ENCODE measurements around the gene ARHGEF28.

The ARHGEF28 gene

DNA sequence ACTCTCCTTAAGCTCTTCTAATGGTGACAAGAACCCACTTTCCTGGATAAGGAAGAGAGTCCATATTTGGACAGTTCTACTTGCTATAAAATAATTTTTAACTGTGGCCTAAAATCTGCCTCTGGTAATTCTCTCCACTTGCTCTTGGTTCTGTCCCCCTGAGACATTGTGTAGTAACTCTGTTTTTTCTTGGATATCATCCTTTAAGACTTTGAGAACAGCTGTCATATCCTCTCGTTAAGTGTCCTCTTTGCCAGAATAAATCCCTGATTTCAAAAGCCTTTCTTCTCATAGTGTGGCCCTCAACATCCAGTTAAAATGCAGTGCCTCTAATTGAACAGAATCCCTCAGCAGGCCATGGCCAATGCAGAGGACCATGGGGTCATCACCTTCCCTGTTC is 101.5 kb downstream of the ARHGEF28 start:
- H3K9ac ChIP-seq (ENCODE audit: low read depth, low read length, poor library complexity, severe bottlenecking) = no peak overlapping the region
- H4K20me1 ChIP-seq (ENCODE audit: insufficient read depth, low read length, poor library complexity, severe bottlenecking) = no peaks in the 10 kb centered on the region
- H3K9me3 ChIP-seq (ENCODE audit: insufficient read depth, low read depth, low read length) = no peaks in the 10 kb centered on the region
- no peaks in the 10 kb centered on the region for H3K79me2 ChIP-seq (ENCODE audit: insufficient read depth, low read length)
- TF ChIP-seq EZH2phosphoT487 (IDR thresholded peaks at IDR 0.05; ENCODE audit: borderline replicate concordance) = no peak
- TF ChIP-seq, protein P1, sequence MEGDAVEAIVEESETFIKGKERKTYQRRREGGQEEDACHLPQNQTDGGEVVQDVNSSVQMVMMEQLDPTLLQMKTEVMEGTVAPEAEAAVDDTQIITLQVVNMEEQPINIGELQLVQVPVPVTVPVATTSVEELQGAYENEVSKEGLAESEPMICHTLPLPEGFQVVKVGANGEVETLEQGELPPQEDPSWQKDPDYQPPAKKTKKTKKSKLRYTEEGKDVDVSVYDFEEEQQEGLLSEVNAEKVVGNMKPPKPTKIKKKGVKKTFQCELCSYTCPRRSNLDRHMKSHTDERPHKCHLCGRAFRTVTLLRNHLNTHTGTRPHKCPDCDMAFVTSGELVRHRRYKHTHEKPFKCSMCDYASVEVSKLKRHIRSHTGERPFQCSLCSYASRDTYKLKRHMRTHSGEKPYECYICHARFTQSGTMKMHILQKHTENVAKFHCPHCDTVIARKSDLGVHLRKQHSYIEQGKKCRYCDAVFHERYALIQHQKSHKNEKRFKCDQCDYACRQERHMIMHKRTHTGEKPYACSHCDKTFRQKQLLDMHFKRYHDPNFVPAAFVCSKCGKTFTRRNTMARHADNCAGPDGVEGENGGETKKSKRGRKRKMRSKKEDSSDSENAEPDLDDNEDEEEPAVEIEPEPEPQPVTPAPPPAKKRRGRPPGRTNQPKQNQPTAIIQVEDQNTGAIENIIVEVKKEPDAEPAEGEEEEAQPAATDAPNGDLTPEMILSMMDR (conservative IDR thresholded peaks at IDR 0.05; ENCODE audit: low read length) = no peak
- H3K27me3 ChIP-seq (ENCODE audit: insufficient read depth, low read length, poor library complexity, severe bottlenecking) = no peaks in the 10 kb centered on the region
- no peaks in the 10 kb centered on the region for H3K9me2 ChIP-seq (replicated peaks; ENCODE audit: low read depth, low read length)
- H3K4me2 ChIP-seq (ENCODE audit: low read depth, low read length, poor library complexity, severe bottlenecking) = no peak overlapping the region
- H3K36me3 ChIP-seq (ENCODE audit: insufficient read depth, low read length) = no peaks in the 10 kb centered on the region
- peak overlapping the region; percentile 38; the same call in 1 of the 2 replicates for H2AFZ ChIP-seq (ENCODE audit: low read length)
- no peaks in the 10 kb centered on the region for H3F3A ChIP-seq (ENCODE audit: low read depth)
- no peaks in the 10 kb centered on the region for H3K4me1 ChIP-seq (ENCODE audit: insufficient read depth, low read length, poor library complexity, severe bottlenecking)
- no peak overlapping the region for H3K4me3 ChIP-seq (ENCODE audit: low read length, poor library complexity, severe bottlenecking)

DNA sequence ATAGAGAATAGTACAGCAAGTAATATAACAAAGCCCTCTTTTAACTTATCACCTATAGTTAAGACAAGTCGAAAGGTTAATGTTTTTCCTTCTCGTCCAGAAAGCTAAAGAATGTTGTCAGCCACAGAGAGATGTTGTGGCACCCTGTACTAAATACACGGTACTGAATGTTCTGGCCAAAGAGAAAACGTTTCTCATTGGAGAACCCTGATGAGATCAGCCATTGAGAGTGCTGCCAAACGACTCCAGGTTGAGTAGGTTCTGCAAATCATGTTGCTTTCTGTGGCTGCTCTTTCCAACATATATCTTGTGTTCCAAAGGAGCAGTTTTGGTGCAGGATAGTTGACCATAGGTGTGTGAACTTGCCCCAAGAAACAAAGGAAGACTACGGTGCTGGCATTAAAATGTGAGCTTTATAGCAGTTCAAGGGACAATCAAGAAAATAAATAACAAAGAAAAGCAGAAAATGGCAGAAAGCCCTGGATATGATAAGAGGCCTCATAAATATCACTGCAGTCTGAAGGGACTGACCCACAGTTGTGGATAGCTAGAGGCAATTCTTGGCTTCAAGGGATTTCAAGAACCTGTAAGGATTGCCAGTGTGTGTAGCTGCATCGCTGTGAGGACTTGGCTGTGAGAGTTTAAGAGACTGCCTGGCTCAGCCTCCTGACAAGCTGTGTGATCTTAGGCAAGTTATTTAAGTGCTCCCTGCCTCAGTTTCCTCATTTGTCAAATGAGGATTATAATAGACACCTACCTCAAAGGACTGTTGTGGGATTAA is 102.7 kb downstream of the ARHGEF28 start:
- Histone ChIP-seq H3K79me2 (ENCODE audit: insufficient read depth, low read length) (no peaks in the 10 kb centered on the region), H3K27me3 (ENCODE audit: insufficient read depth, low read length, poor library complexity, severe bottlenecking) (no peaks in the 10 kb centered on the region), H4K20me1 (ENCODE audit: insufficient read depth, low read length, poor library complexity, severe bottlenecking) (no peaks in the 10 kb centered on the region), H2AFZ (ENCODE audit: low read length) (no peak overlapping the region), H3K9ac (ENCODE audit: low read depth, low read length, poor library complexity, severe bottlenecking) (no peak overlapping the region), H3K4me2 (ENCODE audit: low read depth, low read length, poor library complexity, severe bottlenecking) (no peak overlapping the region), H3F3A (ENCODE audit: low read depth) (no peaks in the 10 kb centered on the region), H3K36me3 (ENCODE audit: insufficient read depth, low read length) (no peaks in the 10 kb centered on the region), H3K4me1 (ENCODE audit: insufficient read depth, low read length, poor library complexity, severe bottlenecking) (no peaks in the 10 kb centered on the region), H3K9me3 (ENCODE audit: insufficient read depth, low read depth, low read length) (no peaks in the 10 kb centered on the region), H3K9me2 (replicated peaks; ENCODE audit: low read depth, low read length) (no peaks in the 10 kb centered on the region), H3K4me3 (ENCODE audit: low read length, poor library complexity, severe bottlenecking) (no peak overlapping the region)
- TF ChIP-seq, protein P1 (conservative IDR thresholded peaks at IDR 0.05; ENCODE audit: low read length) = no peak
- no peak for TF ChIP-seq EZH2phosphoT487 (IDR thresholded peaks at IDR 0.05; ENCODE audit: borderline replicate concordance)

DNA sequence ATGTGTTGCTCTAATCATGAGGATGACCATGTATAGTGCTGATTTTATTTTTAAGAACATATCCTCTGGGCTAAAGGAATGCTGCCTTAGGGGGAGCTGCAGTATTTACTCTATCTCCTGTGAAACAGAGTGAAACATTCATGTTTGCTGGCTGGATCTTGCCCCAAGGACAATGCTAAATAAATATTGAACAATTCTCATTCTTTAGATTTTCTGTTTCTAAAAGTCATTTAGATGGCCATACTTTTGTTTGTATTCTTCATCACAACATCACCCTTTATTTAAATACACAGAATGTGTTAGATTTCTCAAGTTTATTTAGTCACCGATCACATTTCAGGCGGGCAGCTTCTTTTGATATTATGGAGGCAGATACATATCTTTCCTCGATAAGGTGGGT is 103.3 kb downstream of the ARHGEF28 start:
- H4K20me1 ChIP-seq (ENCODE audit: insufficient read depth, low read length, poor library complexity, severe bottlenecking) = no peaks in the 10 kb centered on the region
- no peak overlapping the region for H3K4me2 ChIP-seq (ENCODE audit: low read depth, low read length, poor library complexity, severe bottlenecking)
- H3K36me3 ChIP-seq (ENCODE audit: insufficient read depth, low read length) = no peaks in the 10 kb centered on the region
- TF ChIP-seq, protein P1 (conservative IDR thresholded peaks at IDR 0.05; ENCODE audit: low read length) = no peak
- TF ChIP-seq EZH2phosphoT487 (IDR thresholded peaks at IDR 0.05; ENCODE audit: borderline replicate concordance) = no peak
- no peaks in the 10 kb centered on the region for H3K27me3 ChIP-seq (ENCODE audit: insufficient read depth, low read length, poor library complexity, severe bottlenecking)
- H3K4me3 ChIP-seq (ENCODE audit: low read length, poor library complexity, severe bottlenecking) = no peak overlapping the region
- H3K9ac ChIP-seq (ENCODE audit: low read depth, low read length, poor library complexity, severe bottlenecking) = no peak overlapping the region
- H3K9me2 ChIP-seq (replicated peaks; ENCODE audit: low read depth, low read length) = no peaks in the 10 kb centered on the region
- H3F3A ChIP-seq (ENCODE audit: low read depth) = no peaks in the 10 kb centered on the region
- H3K79me2 ChIP-seq (ENCODE audit: insufficient read depth, low read length) = no peaks in the 10 kb centered on the region
- H3K9me3 ChIP-seq (ENCODE audit: insufficient read depth, low read depth, low read length) = no peaks in the 10 kb centered on the region
- H3K4me1 ChIP-seq (ENCODE audit: insufficient read depth, low read length, poor library complexity, severe bottlenecking) = no peaks in the 10 kb centered on the region
- H2AFZ ChIP-seq (ENCODE audit: low read length) = no peak overlapping the region

All from Loucy (cell line).